HUES48 (cell line): ENCODE data around the gene TRIM17.

Experiments used
- H3K27ac ChIP-seq: one replicate; pipeline ENCODE4 v1.7.0; 2013; ENCODE audit warnings: low read depth, low read length, inconsistent platforms
- H3K27me3 ChIP-seq: 2 replicates; pipeline ENCODE4 v1.6.1; 2013; ENCODE audit warnings: mild to moderate bottlenecking, low read length; ENCODE audit not compliant: control insufficient read depth, insufficient read depth
- H3K36me3 ChIP-seq: 2 replicates; pipeline ENCODE4 v1.6.1; 2013; ENCODE audit warnings: low read length; ENCODE audit not compliant: control insufficient read depth, insufficient read depth
- H3K4me1 ChIP-seq: 2 replicates; pipeline ENCODE4 v1.6.1; 2013; ENCODE audit warnings: mild to moderate bottlenecking, low read length; ENCODE audit not compliant: control insufficient read depth, insufficient read depth
- H3K4me3 ChIP-seq: 2 replicates; pipeline ENCODE4 v1.5.1; 2013; ENCODE audit warnings: mild to moderate bottlenecking, low read depth, low read length
- H3K9ac ChIP-seq: 2 replicates; pipeline ENCODE4 v1.6.1; 2013; ENCODE audit warnings: mild to moderate bottlenecking, low read depth, low read length, moderate library complexity
- H3K9me3 ChIP-seq: 2 replicates; pipeline ENCODE4 v1.6.1; 2013; ENCODE audit warnings: low read length; ENCODE audit not compliant: control insufficient read depth, insufficient read depth

The TRIM17 gene

GRCh38 chr1:228364068-228364705 lies 52.5 kb downstream of the TRIM17 start:
- H3K36me3 ChIP-seq = no peaks in the 10 kb centered on the region
- no peaks in the 10 kb centered on the region for H3K9me3 ChIP-seq
- no peaks in the 10 kb centered on the region for H3K27me3 ChIP-seq
- no peak overlapping the region for H3K27ac ChIP-seq
- H3K9ac ChIP-seq = no peak overlapping the region
- no peaks in the 10 kb centered on the region for H3K4me1 ChIP-seq
- no peak overlapping the region for H3K4me3 ChIP-seq

- no peaks in the 10 kb centered on the region for H3K36me3 ChIP-seq
- H3K9ac ChIP-seq = no peak overlapping the region
- H3K27me3 ChIP-seq = no peaks in the 10 kb centered on the region
- no peak overlapping the region for H3K27ac ChIP-seq
- no peak overlapping the region for H3K4me3 ChIP-seq
- no peaks in the 10 kb centered on the region for H3K9me3 ChIP-seq
- H3K4me1 ChIP-seq = no peaks in the 10 kb centered on the region
Measured at GRCh38 chr1:228363686-228364067, 53.0 kb downstream of the TRIM17 start.

- H3K36me3 ChIP-seq = no peaks in the 10 kb centered on the region
- no peak overlapping the region for H3K4me3 ChIP-seq
- H3K9me3 ChIP-seq = no peaks in the 10 kb centered on the region
- no peaks in the 10 kb centered on the region for H3K27me3 ChIP-seq
- H3K27ac ChIP-seq = no peak overlapping the region
- H3K9ac ChIP-seq = no peak overlapping the region
- H3K4me1 ChIP-seq = no peaks in the 10 kb centered on the region
Measured at GRCh38 chr1:228362884-228363450, 53.7 kb downstream of the TRIM17 start.

- no peaks in the 10 kb centered on the region for H3K27me3 ChIP-seq
- H3K27ac ChIP-seq = no peak overlapping the region
- no peak overlapping the region for H3K9ac ChIP-seq
- no peaks in the 10 kb centered on the region for H3K4me1 ChIP-seq
- no peaks in the 10 kb centered on the region for H3K36me3 ChIP-seq
- no peaks in the 10 kb centered on the region for H3K9me3 ChIP-seq
- no peak overlapping the region for H3K4me3 ChIP-seq
Measured at GRCh38 chr1:228362141-228362883, 54.3 kb downstream of the TRIM17 start.

GRCh38 chr1:228361314-228362140 lies 55.1 kb downstream of the TRIM17 start:
- Histone ChIP-seq H3K36me3 (no peaks in the 10 kb centered on the region), H3K9ac (no peak overlapping the region), H3K27me3 (no peaks in the 10 kb centered on the region), H3K9me3 (no peaks in the 10 kb centered on the region), H3K27ac (no peak overlapping the region), H3K4me1 (no peaks in the 10 kb centered on the region), H3K4me3 (no peak overlapping the region)

- no peak overlapping the region for H3K9ac ChIP-seq
- H3K9me3 ChIP-seq = no peaks in the 10 kb centered on the region
- no peaks in the 10 kb centered on the region for H3K36me3 ChIP-seq
- no peak overlapping the region for H3K27ac ChIP-seq
- H3K4me1 ChIP-seq = no peaks in the 10 kb centered on the region
- no peak overlapping the region for H3K4me3 ChIP-seq
- H3K27me3 ChIP-seq = no peaks in the 10 kb centered on the region
Measured at GRCh38 chr1:228360533-228361313, 55.9 kb downstream of the TRIM17 start.

GRCh38 chr1:228359613-228360532 lies 56.8 kb downstream of the TRIM17 start:
- Histone ChIP-seq H3K9me3 (no peaks in the 10 kb centered on the region), H3K9ac (no peak overlapping the region)

GRCh38 chr1:228358764-228359612 lies 57.7 kb downstream of the TRIM17 start:
- H3K9me3 ChIP-seq = no peaks in the 10 kb centered on the region
- H3K36me3 ChIP-seq = no peaks in the 10 kb centered on the region
- H3K9ac ChIP-seq = no peak overlapping the region
- H3K4me3 ChIP-seq = no peak overlapping the region
- H3K27ac ChIP-seq = no peak overlapping the region
- no peaks in the 10 kb centered on the region for H3K4me1 ChIP-seq
- no peaks in the 10 kb centered on the region for H3K27me3 ChIP-seq

More at GRCh38 chr1:228359613-228360532, 56.8 kb downstream of the TRIM17 start:
- H3K4me1 ChIP-seq = no peaks in the 10 kb centered on the region
- H3K27ac ChIP-seq = no peak overlapping the region
- H3K27me3 ChIP-seq = no peaks in the 10 kb centered on the region
- no peaks in the 10 kb centered on the region for H3K36me3 ChIP-seq
- no peak overlapping the region for H3K4me3 ChIP-seq

- Histone ChIP-seq H3K36me3 (no peaks in the 10 kb centered on the region), H3K4me1 (no peaks in the 10 kb centered on the region), H3K9me3 (no peaks in the 10 kb centered on the region), H3K4me3 (no peak overlapping the region), H3K9ac (no peak overlapping the region), H3K27ac (no peak overlapping the region), H3K27me3 (no peaks in the 10 kb centered on the region)
Measured at GRCh38 chr1:228358039-228358763, 58.5 kb downstream of the TRIM17 start.
